D721Med (cell line): Measurements from ENCODE around the gene FHAD1.

ENCODE experiments used
- DNase-seq: peaks from one replicate; pipeline ENCODE4 v3.0.0; 2011; ENCODE audit warnings: low spot score; ENCODE audit not compliant: insufficient read length
- FAIRE-seq: peaks from 2 replicates; lab custom pipeline; 2011; peaks lifted over from hg19 to GRCh38; lab: Jason Lieb, UNC
- CTCF ChIP-seq: IDR thresholded peaks from 2 replicates; pipeline ENCODE4 v1.5.1; 2012; ENCODE audit warnings: mild to moderate bottlenecking, control low read depth; ENCODE audit not compliant: insufficient read depth; ENCODE audit errors: missing control alignments

FHAD1 gene

GRCh38 chr1:15362096-15362736 is 115.2 kb downstream of the FHAD1 start:
- DNase-seq: no peak
- TF ChIP-seq CTCF: no peak
- no peak for FAIRE-seq

DNA sequence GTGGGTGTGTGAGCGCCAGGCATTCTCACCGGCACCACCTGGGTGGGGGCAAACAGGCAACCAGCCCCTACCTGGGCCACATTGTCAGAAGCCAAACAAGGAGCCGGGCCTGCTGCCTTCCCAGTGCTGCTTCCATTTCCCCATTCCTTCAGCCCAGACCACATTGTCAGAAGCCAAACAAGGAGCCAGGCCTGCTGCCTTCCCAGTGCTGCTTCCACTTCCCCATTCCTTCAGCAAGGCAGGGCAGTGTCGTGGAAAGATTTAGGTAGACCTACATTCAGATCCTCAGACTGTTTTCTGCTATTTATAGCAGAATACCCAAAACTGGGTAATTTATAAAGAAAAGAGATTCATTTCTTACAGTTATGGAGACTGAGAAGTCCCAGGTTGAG is 115.7 kb downstream of the FHAD1 start:
- DNase-seq: no peak
- no peak for TF ChIP-seq CTCF
- no peak for FAIRE-seq

- FAIRE-seq (no peak), DNase-seq (no peak)
- TF ChIP-seq CTCF: no peak
Observed at GRCh38 chr1:15364740-15365139, 117.7 kb downstream of the FHAD1 start.

GRCh38 chr1:15368888-15369287 is 121.9 kb downstream of the FHAD1 start:
- DNase-seq (no peak), FAIRE-seq (no peak)
- no peak for TF ChIP-seq CTCF

- TF ChIP-seq CTCF: no peak
- DNase-seq (no peak), FAIRE-seq (no peak)
Observed at GRCh38 chr1:15370268-15370667, 123.2 kb downstream of the FHAD1 start.

GRCh38 chr1:15370781-15371520 is 123.9 kb downstream of the FHAD1 start:
- FAIRE-seq (no peak), DNase-seq (no peak)
- no peak for TF ChIP-seq CTCF
